MM.1S (cell line): Measurements from ENCODE around the gene ARL1.

ENCODE experiments used
- DNase-seq: peaks from one replicate; pipeline ENCODE4 v3.0.0-alpha.2; 2015
- H2AFZ ChIP-seq: fragments of 300-600 bp; sonication (generic); 2 replicates; pipeline ENCODE4 v1.6.0; 2016; ENCODE audit warnings: antibody characterized with exemption, low read length
- H3F3A ChIP-seq: fragments of 300-600 bp; sonication (generic); 2 replicates; pipeline ENCODE4 v1.6.1; 2016; ENCODE audit warnings: mild to moderate bottlenecking, antibody characterized with exemption, low read length, moderate library complexity, mixed read lengths; ENCODE audit not compliant: insufficient read depth
- H3K27ac ChIP-seq: fragments of 300-600 bp; sonication (generic); 2 replicates; pipeline ENCODE4 v1.5.1; 2016; ENCODE audit warnings: mild to moderate bottlenecking, low read length
- H3K27me3 ChIP-seq: fragments of 300-600 bp; sonication (generic); replicated peaks from 2 replicates; pipeline ENCODE4 v1.6.0; 2016; ENCODE audit warnings: low read length; ENCODE audit not compliant: insufficient read depth
- H3K36me3 ChIP-seq: fragments of 300-600 bp; sonication (generic); replicated peaks from 2 replicates; pipeline ENCODE4 v1.6.1; 2016; ENCODE audit warnings: mild to moderate bottlenecking, low read length, mixed read lengths; ENCODE audit not compliant: insufficient read depth
- H3K4me1 ChIP-seq: fragments of 300-600 bp; sonication (generic); 2 replicates; pipeline ENCODE4 v1.6.1; 2016; ENCODE audit warnings: low read length, mixed read lengths
- H3K4me2 ChIP-seq: fragments of 300-600 bp; sonication (generic); 2 replicates; pipeline ENCODE4 v1.6.0; 2016; ENCODE audit warnings: low read depth, low read length
- H3K4me3 ChIP-seq: fragments of 300-600 bp; sonication (generic); 2 replicates; pipeline ENCODE4 v1.5.1; 2016; ENCODE audit warnings: low read length, mixed read lengths
- H3K79me2 ChIP-seq: fragments of 300-600 bp; sonication (generic); 2 replicates; pipeline ENCODE4 v1.6.1; 2016; ENCODE audit warnings: mixed run types, low read length, mixed read lengths
- H3K9ac ChIP-seq: fragments of 300-600 bp; sonication (generic); 2 replicates; pipeline ENCODE4 v1.6.1; 2016; ENCODE audit warnings: low read length, mixed read lengths
- H3K9me2 ChIP-seq: fragments of 300-600 bp; sonication (generic); replicated peaks from 2 replicates; pipeline ENCODE4 v1.6.1; 2016; ENCODE audit warnings: mild to moderate bottlenecking, low read length, mixed read lengths; ENCODE audit not compliant: insufficient read depth
- H3K9me3 ChIP-seq: fragments of 300-600 bp; sonication (generic); replicated peaks from 2 replicates; pipeline ENCODE4 v1.6.1; 2016; ENCODE audit warnings: mild to moderate bottlenecking, low read length, mixed read lengths; ENCODE audit not compliant: insufficient read depth
- H4K20me1 ChIP-seq: fragments of 300-600 bp; sonication (generic); 2 replicates; pipeline ENCODE4 v1.6.1; 2016; ENCODE audit warnings: mild to moderate bottlenecking, low read length, moderate library complexity, mixed read lengths; ENCODE audit not compliant: insufficient read depth
- EZH2 ChIP-seq: fragments of 300-600 bp; sonication (generic); optimal IDR thresholded peaks from 2 replicates; pipeline ENCODE3; 2017; ENCODE audit warnings: low read depth, mild to moderate bottlenecking, antibody characterized with exemption, low read length, mixed read lengths
- EZH2phosphoT487 ChIP-seq: fragments of 300-600 bp; sonication (generic); IDR thresholded peaks from 2 replicates; pipeline ENCODE4 v1.6.1; 2018; ENCODE audit warnings: antibody characterized with exemption, low read length
- TF ChIP-seq, protein P1 (sequence below): fragments of 300-600 bp; sonication (generic); IDR thresholded peaks from 2 replicates; pipeline ENCODE4 v1.5.1; 2016; ENCODE audit warnings: antibody characterized with exemption, low read length, mixed read lengths

ARL1 gene

DNA sequence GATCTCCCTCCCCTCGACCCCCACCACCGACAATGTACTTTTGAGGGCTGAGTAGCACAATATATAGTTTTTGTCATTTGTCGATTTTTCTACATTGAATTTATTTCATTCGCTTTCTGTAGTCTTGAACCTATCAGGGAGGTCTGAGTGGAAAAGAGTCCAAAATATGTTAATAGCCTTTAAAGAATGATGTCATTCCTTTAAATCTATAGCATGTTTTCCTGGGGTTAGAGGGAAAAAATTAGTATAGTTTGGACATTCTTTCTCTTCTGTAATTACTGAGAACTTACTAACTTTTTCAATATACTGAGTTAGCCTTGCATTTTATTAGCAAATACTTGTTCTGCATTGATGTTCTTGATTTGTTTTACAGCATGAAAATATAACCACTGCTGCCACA lies 55.9 kb downstream of the ARL1 start:
- Histone ChIP-seq H2AFZ (no peak overlapping the region), H3K27me3 (no peaks in the 10 kb centered on the region), H3K9me2 (no peaks in the 10 kb centered on the region), H3K27ac (no peak overlapping the region), H3K9me3 (no peaks in the 10 kb centered on the region), H3K4me1 (no peaks in the 10 kb centered on the region), H3K4me3 (no peak overlapping the region), H3K79me2 (no peaks in the 10 kb centered on the region), H4K20me1 (no peaks in the 10 kb centered on the region), H3F3A (peaks cover 8% of the 10 kb centered on the region; the same call in 1 of the 2 replicates), H3K36me3 (peaks cover 23% of the 10 kb centered on the region), H3K9ac (no peak overlapping the region), H3K4me2 (no peak overlapping the region)
- DNase-seq: no peak
- TF ChIP-seq, protein P1, sequence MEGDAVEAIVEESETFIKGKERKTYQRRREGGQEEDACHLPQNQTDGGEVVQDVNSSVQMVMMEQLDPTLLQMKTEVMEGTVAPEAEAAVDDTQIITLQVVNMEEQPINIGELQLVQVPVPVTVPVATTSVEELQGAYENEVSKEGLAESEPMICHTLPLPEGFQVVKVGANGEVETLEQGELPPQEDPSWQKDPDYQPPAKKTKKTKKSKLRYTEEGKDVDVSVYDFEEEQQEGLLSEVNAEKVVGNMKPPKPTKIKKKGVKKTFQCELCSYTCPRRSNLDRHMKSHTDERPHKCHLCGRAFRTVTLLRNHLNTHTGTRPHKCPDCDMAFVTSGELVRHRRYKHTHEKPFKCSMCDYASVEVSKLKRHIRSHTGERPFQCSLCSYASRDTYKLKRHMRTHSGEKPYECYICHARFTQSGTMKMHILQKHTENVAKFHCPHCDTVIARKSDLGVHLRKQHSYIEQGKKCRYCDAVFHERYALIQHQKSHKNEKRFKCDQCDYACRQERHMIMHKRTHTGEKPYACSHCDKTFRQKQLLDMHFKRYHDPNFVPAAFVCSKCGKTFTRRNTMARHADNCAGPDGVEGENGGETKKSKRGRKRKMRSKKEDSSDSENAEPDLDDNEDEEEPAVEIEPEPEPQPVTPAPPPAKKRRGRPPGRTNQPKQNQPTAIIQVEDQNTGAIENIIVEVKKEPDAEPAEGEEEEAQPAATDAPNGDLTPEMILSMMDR: no peak
- TF ChIP-seq EZH2 (no peak), EZH2phosphoT487 (no peak)

DNA sequence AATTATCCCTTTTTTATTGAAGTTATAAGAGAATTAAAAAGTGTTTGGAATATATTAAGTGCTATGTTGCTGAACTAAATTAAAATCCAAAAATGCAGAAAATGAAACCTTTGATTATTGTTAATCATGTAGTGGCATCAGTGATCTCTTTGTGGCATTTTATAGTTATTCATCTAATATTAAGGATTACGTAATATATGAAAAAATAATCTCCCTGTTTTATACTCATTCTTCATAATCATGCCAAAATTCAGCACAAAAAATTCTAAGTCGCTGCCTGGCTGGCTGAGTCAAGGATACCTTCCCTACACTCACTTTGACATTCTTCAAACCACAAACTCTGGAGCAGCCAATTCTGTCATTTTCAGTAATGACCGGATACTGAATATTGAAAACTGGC lies 63.7 kb downstream of the ARL1 start:
- H3K27me3 ChIP-seq: no peaks in the 10 kb centered on the region
- no peak for DNase-seq
- no peaks in the 10 kb centered on the region for H3K9me3 ChIP-seq
- H3K36me3 ChIP-seq: peaks cover 27% of the 10 kb centered on the region
- H3K9ac ChIP-seq: no peak overlapping the region
- no peak overlapping the region for H2AFZ ChIP-seq
- no peak overlapping the region for H3K4me3 ChIP-seq
- H4K20me1 ChIP-seq: no peaks in the 10 kb centered on the region
- H3K4me1 ChIP-seq: peaks cover 21% of the 10 kb centered on the region
- no peak overlapping the region for H3K4me2 ChIP-seq
- no peaks in the 10 kb centered on the region for H3K79me2 ChIP-seq
- H3K27ac ChIP-seq: no peak overlapping the region
- no peaks in the 10 kb centered on the region for H3K9me2 ChIP-seq
- H3F3A ChIP-seq: peaks cover 11% of the 10 kb centered on the region
- TF ChIP-seq EZH2: no peak
- no peak for TF ChIP-seq EZH2phosphoT487
- TF ChIP-seq, protein P1: no peak
